GM21360 (cell line): ENCODE measurements around the gene PIF1.
"Not testable (repeated sequence)": the region's sequence is repeated elsewhere in the genome, so short reads cannot be mapped to it uniquely, and the experiment has no call there.

Source experiments
- ATAC-seq: cut with Tn5 transposase; IDR thresholded peaks from one replicate; pipeline ENCODE4 v1.9.1; 2021; ENCODE audit warnings: mild to moderate bottlenecking, moderate library complexity; ENCODE audit not compliant: unreplicated experiment

PIF1 gene

DNA sequence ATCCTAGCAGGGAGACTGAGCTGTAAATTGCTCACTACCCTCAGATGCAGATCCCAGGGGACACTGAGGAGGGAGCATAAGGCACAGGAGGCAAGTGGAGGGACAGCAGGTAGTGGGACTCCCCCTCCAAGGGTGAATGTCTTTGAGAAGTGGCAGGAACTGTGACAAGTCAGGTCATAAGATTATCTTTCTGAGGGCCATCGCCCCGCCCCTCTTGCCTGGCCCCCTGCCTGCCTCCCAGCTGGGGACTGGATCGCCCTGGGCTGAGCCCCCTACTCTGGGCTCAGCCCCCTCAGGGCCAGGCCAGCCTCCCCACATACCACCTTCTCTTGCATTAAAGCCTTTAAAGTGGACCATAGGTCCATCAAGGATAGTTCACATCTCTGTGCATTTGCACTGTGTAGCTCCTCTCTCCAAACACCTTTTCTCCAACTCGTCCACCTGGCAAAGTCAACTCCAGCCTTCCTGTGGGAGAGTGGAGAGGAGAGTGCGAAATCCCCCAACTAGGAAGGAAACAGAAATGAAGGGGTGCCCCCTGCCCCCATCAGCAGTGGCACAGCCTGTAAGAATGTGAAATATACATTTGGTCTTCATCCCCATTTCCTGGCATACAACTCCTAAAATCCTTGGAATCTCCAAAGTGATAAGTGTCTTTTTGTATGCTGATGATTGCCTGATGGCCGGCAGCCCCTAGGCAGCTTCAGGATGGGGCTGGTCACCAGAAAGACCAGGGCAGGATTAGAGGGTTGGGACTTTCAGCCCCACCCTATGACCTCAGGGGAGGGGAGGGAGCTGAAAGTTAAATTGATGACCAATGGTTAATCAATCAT, 14.7 kb downstream of the PIF1 start:
- no peak for ATAC-seq

DNA sequence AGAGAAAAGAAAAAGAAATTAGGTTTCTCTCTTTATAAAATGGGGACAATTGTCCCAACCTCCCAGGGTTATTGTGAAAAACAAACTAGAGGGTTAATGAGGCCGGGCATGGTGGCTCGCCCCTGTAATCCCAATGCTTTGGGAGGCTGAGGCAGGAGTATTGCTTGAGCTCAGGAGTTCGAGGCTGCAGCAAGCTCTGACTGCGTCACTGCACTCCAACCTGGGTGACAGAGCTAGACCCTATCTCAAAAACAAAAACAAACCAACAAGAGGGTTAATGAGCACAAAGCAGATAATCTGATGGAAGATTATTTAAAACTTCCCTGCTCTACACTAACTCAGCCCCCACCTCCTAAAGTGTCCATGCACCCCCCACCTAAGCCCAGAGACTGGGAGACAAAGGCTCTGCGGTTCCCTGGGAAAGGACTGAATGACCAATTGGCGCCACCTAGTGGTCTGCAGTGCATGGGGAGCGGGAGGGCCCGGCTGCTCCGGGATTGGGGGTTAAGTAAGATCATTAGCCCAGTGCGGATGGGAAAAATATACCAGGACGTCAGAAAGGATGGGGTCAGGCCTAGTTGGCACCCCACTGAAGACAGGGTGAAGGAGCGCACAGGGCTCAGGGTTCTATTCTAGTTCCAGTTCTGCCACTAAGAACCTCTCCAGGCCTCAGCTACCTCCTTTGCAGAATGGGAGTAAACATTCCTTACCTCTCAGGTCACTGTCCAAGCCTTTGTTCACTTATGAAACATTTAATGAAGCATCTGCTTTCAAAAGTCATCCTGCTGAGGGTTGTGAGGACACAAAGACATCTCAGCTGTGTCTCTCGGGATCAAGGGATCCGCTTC, 15.6 kb downstream of the PIF1 start:
- no peak for ATAC-seq

- no peak for ATAC-seq
These were observed 16.5 kb downstream of the PIF1 start for GRCh38 chr15:64808785-64809453.

GRCh38 chr15:64807751-64808222, 17.7 kb downstream of the PIF1 start:
- ATAC-seq: no peak

DNA sequence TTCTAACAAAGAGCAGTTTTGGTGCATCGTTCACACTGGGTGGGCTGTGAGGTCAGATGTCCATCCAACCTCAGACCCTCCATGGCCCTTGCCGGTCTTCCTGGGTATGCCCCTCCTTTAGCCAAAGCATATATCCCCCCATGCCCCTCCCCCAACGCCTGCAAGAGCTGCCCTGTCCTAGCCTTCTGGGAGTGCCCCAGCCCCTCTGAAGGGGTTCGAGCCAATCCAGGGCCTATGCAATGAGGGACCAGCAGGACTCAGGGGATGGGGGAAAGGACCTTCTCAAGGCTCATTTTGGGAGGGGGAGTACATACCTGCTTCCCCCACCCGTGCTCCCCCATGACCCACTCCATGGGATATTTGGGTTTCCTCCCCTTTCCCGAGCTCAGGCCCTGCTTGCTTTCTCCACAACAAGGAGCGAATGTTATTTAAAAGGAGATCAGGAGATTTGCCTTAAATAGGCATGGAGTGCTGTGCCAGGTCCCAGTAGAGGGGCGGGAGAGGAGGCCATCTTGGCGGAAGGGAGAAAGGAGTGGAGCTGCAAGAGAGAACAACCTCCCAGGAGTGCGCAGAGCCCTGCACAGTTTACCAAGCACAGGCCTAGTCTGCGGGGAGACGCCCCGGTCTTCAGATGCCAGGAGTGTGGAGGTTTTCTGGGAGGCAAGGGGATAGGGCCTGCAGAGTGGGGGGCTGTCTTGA, 18.2 kb downstream of the PIF1 start:
- ATAC-seq: no peak

DNA sequence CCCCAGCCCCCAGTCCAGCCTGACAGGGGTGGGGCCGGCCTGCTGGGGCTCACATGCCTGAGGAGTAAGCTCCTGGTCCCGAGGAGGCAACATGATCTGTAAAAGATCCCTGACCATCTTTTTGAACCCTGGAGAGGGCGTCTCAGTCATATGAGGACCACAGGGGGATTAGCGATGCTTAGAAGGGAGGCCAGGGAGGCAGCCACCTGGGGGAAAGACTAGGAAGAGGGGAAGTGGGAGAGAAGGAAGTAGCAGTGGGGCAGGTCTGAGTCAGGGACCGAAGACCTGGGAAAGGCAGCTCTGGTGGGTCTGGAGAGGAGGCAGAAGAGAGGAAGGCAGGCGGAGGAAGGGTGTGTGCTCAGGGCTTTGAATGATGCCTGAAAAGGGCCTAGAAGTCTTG, 18.9 kb downstream of the PIF1 start:
- no peak for ATAC-seq

- no peak for ATAC-seq
These were observed 20.8 kb downstream of the PIF1 start for GRCh38 chr15:64804619-64805018.

DNA sequence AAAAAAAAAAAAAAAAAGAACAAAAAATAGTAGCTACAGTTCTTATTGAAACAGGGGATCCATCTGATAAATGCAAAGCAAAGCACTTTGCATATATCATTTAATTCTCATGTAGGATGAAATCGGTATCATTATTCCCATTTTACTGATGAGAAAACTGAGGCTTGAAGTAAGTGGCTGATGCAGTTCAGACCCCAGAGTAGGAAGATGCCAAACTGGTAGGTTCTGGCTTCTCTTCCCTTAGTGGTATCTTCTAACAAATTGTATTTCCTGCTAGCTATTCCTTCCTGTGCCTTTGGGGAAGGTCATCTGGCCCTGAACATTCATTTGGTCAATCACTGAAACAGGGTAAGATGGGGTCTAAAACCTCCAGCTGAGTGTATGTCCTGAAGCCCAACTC, 21.9 kb downstream of the PIF1 start:
- ATAC-seq: no peak

- ATAC-seq: no peak
These were observed 25.0 kb downstream of the PIF1 start for GRCh38 chr15:64800476-64800875.

DNA sequence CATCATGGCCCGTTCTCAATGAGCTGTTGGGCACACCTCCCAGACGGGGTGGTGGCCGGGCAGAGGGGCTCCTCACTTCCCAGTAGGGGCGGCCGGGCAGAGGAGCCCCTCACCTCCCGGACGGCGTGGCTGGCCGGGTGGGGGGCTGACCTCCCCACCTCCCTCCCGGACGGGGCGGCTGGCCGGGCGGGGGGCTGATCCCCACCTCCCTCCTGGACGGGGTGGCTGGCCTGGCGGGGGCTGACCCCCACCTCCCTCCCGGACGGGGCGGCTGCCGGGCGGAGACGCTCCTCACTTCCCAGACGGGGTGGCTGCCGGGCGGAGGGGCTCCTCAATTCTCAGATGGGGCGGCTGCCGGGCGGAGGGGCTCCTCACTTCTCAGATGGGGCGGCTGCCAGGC, 26.5 kb downstream of the PIF1 start:
- not testable (repeated sequence) for ATAC-seq

- ATAC-seq: not testable (repeated sequence)
These were observed 29.5 kb downstream of the PIF1 start for GRCh38 chr15:64795921-64796320.

DNA sequence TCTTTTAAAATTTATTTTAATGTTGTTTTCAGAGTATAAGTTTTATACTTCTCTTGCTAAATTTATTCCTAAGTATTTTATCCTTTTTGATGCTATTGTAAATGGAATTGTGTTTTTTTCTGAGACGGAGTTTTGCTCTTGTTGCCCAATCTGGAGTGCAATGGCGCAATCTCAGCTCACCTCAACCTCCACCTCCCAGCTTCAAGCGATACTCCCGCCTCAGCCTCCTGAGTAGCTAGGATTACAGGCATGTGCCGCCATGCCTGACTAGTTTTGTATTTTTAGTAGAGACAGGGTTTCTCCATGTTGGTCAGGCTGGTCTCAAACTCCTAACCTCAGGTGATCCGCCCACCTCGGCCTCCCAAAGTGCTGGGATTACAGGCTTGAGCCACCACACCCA, 30.1 kb downstream of the PIF1 start:
- ATAC-seq: not testable (repeated sequence)

DNA sequence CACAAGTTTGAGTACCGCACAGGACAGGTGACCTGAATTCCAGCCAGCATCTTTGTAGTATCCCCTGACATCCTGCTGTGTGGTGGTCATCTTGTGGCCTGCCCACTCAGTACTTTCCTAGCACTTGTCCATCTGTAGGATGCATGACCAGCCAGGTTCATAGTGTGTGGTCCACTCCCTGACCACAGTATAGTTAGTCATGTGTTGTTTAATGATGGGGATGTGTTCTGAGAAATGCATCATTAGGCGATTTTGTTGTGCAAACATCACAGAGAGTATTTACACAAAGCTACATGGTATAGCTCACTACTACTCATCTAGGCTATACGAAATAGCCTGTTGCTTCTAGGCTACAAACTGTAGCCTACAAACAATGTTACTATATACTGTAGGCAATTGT, 33.2 kb downstream of the PIF1 start:
- no peak for ATAC-seq

GRCh38 chr15:64791401-64791800, 34.0 kb downstream of the PIF1 start:
- no peak for ATAC-seq

DNA sequence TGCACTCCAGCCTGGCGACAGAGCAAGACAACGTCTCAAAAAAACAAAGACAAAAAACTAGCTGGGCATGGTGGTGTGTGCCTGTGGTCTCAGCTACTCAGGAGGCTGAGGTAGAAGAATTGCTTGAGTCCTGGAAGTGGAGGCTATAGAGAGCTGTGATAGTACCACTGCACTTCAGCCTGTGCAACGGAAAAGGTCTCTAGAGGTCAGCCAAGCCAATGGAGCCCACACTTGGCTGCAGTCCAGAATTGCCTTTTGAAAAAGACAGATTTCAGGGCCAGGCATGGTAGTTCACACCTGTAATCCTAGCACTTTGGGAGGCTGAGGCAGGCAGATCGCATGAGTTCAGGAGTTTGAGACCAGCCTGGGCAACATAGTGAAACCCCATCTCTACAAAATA, 41.7 kb downstream of the PIF1 start:
- ATAC-seq: no peak

GRCh38 chr15:64782751-64783150, 42.7 kb downstream of the PIF1 start:
- ATAC-seq: no peak

- ATAC-seq: no peak
These were observed 44.1 kb downstream of the PIF1 start for GRCh38 chr15:64781299-64781698.

DNA sequence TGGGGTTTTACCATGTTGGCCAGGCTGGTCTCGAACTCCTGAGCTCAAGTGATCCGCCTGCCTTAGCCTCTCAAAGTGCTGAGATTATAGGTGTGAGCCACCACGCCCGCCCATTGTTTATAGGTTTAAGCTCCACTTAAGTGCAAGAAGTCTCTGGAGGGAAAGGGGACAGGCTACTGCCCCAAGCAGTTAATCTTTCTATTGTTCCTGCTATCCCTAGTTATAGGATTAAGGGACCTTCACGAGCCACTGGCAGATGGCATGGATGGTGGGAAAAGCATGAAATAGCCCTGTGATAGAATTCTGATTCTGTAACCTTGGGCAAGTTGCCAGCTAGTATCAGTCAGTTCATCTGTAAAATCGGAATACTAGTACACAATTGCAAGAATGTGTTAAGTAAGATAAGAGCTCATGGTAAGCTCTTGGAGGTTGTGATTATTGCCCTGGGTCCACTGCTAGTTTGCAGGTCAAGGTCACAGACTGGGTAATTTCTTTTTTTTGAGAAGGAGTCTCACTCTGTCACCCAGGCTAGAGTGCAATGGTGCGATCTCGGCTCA, 44.8 kb downstream of the PIF1 start:
- no peak for ATAC-seq

DNA sequence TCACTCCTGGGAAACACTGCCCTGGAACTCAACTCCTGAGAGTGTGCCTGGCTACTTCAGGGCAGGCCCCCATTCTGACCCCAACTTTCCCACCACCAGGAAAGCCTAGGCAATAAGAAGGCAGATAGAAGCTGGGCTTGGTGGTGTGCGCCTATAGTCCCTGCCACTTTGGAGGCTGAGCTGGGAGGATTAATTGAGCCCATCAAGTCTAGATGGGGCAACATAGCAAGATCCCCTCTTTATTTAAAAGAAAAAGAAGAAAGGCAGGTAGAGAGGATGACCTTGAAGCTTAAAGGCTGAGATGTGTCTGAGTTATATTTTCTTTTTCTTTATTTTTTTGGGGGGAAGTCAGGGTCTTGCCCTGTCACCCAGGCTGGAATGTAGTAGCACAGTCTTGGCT, 45.8 kb downstream of the PIF1 start:
- ATAC-seq: no peak

- ATAC-seq: no peak
These were observed 46.4 kb downstream of the PIF1 start for GRCh38 chr15:64779024-64779423.

- ATAC-seq: no peak
These were observed 49.1 kb downstream of the PIF1 start for GRCh38 chr15:64776402-64776786.
